Keratinocyte (primary cell): ENCODE results near the gene CCDC182. TPM values are rescaled to one million over a fixed set of nuclear protein-coding genes. Genes with fewer than 3 reads are reported as not detected.

Source experiments
- DNase-seq: peaks from one replicate; pipeline ENCODE4 v3.0.0-alpha.2; 2011; ENCODE audit warnings: low read depth, missing footprints, low spot score
- FAIRE-seq: peaks from 2 replicates; lab custom pipeline; 2011; peaks lifted over from hg19 to GRCh38; lab: Jason Lieb, UNC
- H2AFZ ChIP-seq: 2 replicates; pipeline ENCODE4 v1.6.0; 2012; ENCODE audit warnings: low read length, control low read depth, inconsistent platforms; ENCODE audit not compliant: control insufficient read depth
- H3K27ac ChIP-seq: 2 replicates; pipeline ENCODE4 v1.5.1; 2011; ENCODE audit warnings: low read length; ENCODE audit not compliant: control insufficient read depth, insufficient read depth
- H3K27me3 ChIP-seq: 3 replicates; pipeline ENCODE4 v1.6.0; 2011; ENCODE audit warnings: low read length; ENCODE audit not compliant: control insufficient read depth, insufficient read depth; ENCODE audit errors: extremely low read depth
- H3K36me3 ChIP-seq, 2 experiments: 2 replicates in 1 of 2; 3 replicates in 1 of 2; pipeline ENCODE4 v1.5.1; 2011; ENCODE audit warnings: low read length in 2 of 2, mild to moderate bottlenecking in 1 of 2; ENCODE audit not compliant: control insufficient read depth in 2 of 2, insufficient read depth in 2 of 2; ENCODE audit errors: extremely low read depth in 1 of 2
- H3K4me1 ChIP-seq: 3 replicates; pipeline ENCODE4 v1.5.1; 2011; ENCODE audit warnings: low read length; ENCODE audit not compliant: control insufficient read depth, insufficient read depth; ENCODE audit errors: extremely low read depth
- H3K4me2 ChIP-seq: 3 replicates; pipeline ENCODE4 v1.6.0; 2011; ENCODE audit warnings: low read depth, low read length; ENCODE audit not compliant: control insufficient read depth, insufficient read depth; ENCODE audit errors: extremely low read depth
- H3K4me3 ChIP-seq, 3 experiments: fragments of 200-600 bp in 1 of 3; sonication (generic) in 1 of 3; 2 replicates in 2 of 3; 3 replicates in 1 of 3; pipeline ENCODE4 v1.5.1; 2011 to 2016; ENCODE audit warnings: low read length in 3 of 3, mild to moderate bottlenecking in 3 of 3, control low read depth in 2 of 3, inconsistent platforms in 1 of 3, low read depth in 1 of 3, mixed read lengths in 1 of 3, mixed run types in 1 of 3, moderate library complexity in 1 of 3; ENCODE audit not compliant: control insufficient read depth in 2 of 3, insufficient read depth in 2 of 3; ENCODE audit errors: extremely low read depth in 1 of 3
- H3K79me2 ChIP-seq: 2 replicates; pipeline ENCODE4 v1.6.0; 2012; ENCODE audit warnings: low read length; ENCODE audit not compliant: control insufficient read depth, insufficient read depth
- H3K9ac ChIP-seq: 3 replicates; pipeline ENCODE4 v1.6.0; 2011; ENCODE audit warnings: low read length; ENCODE audit not compliant: control insufficient read depth, insufficient read depth; ENCODE audit errors: extremely low read depth
- H3K9me1 ChIP-seq: 3 replicates; pipeline ENCODE4 v1.6.0; 2011; ENCODE audit warnings: low read length; ENCODE audit not compliant: control insufficient read depth, insufficient read depth; ENCODE audit errors: extremely low read depth
- H3K9me3 ChIP-seq: 2 replicates; pipeline ENCODE4 v1.5.1; 2012; ENCODE audit warnings: low read depth, low read length; ENCODE audit not compliant: control insufficient read depth
- H4K20me1 ChIP-seq: 3 replicates; pipeline ENCODE4 v1.6.0; 2011; ENCODE audit warnings: low read length; ENCODE audit not compliant: control insufficient read depth, insufficient read depth; ENCODE audit errors: extremely low read depth
- CTCF ChIP-seq, 3 experiments: IDR thresholded peaks in 1 of 3; conservative IDR thresholded peaks in 1 of 3; optimal IDR thresholded peaks in 1 of 3; 2 replicates in 2 of 3; 3 replicates in 1 of 3; pipeline versions ENCODE3 to v1.5.1; 2011; ENCODE audit warnings: low read length in 3 of 3, mild to moderate bottlenecking in 3 of 3, moderate library complexity in 2 of 3, control low read depth in 1 of 3, inconsistent platforms in 1 of 3; ENCODE audit not compliant: insufficient read depth in 2 of 3; ENCODE audit errors: extremely low read depth in 1 of 3
- EZH2 ChIP-seq: IDR thresholded peaks from one replicate; pipeline ENCODE4 v1.6.1; 2012; ENCODE audit warnings: inconsistent platforms, mild to moderate bottlenecking, low read length, moderate library complexity
- dilution Hi-C: fragments of 300-500 bp; cut with MboI; formaldehyde crosslinking; loops from one replicate; pipeline ENCODE4 v1.7.0; 2020; ENCODE audit warnings: low sequenced_read_pairs; ENCODE audit not compliant: extremely low pct_ligation_motif_present
- polyA plus RNA-seq, 5 experiments: library from polyadenylated mRNA; depleted of rRNA in 3 of 5; stranded (reverse) in 3 of 5; stranded (forward) in 1 of 5; unstranded in 1 of 5; fragments of >200 nt; gene quantifications; 1 replicate in 1 of 5; 2 replicates in 3 of 5; 3 replicates in 1 of 5; pipeline versions ENCODE4 v1.2.1 to v1.2.3, GENCODE V29; 2011 to 2012; ENCODE audit warnings: missing spikeins in 2 of 5, low read depth in 1 of 5, low replicate concordance in 1 of 5

The CCDC182 gene
- polyA plus RNA-seq, 1 donor (not counting 4 experiments of a cell fraction or from before 2014, with no cell fraction given), result not detected

- peaks cover 33% of the 10 kb centered on the region for H3K27me3 ChIP-seq
- no peak overlapping the region for H3K27ac ChIP-seq
- no peak overlapping the region for H3K4me2 ChIP-seq
- H2AFZ ChIP-seq, result no peak overlapping the region
- no peaks in the 10 kb centered on the region for H3K36me3 ChIP-seq
- no peaks in the 10 kb centered on the region for H3K9me1 ChIP-seq
- FAIRE-seq (no peak), DNase-seq (no peak)
- dilution Hi-C loops, result no loop called here
- no peaks in the 10 kb centered on the region for H3K4me1 ChIP-seq
- no peak for TF ChIP-seq CTCF (optimal IDR thresholded peaks at IDR 0.05 in 1 of 3, IDR thresholded peaks at IDR 0.05 in 1 of 3, conservative IDR thresholded peaks at IDR 0.05 in 1 of 3; ENCODE audit: extremely low read depth in 1 of 3, insufficient read depth in 2 of 3, low read length in 3 of 3)
- no peak for TF ChIP-seq EZH2
- no peaks in the 10 kb centered on the region for H4K20me1 ChIP-seq
- no peak overlapping the region for H3K4me3 ChIP-seq
- H3K9me3 ChIP-seq, result no peaks in the 10 kb centered on the region
- no peaks in the 10 kb centered on the region for H3K79me2 ChIP-seq
- no peak overlapping the region for H3K9ac ChIP-seq
These were observed 17.4 kb downstream of the CCDC182 start for GRCh38 chr17:57727630-57728175.

- dilution Hi-C loops, result no loop called here
- TF ChIP-seq CTCF (optimal IDR thresholded peaks at IDR 0.05 in 1 of 3, IDR thresholded peaks at IDR 0.05 in 1 of 3, conservative IDR thresholded peaks at IDR 0.05 in 1 of 3; ENCODE audit: extremely low read depth in 1 of 3, insufficient read depth in 2 of 3, low read length in 3 of 3), result no peak
- TF ChIP-seq EZH2, result no peak
- no peaks in the 10 kb centered on the region for H3K9me1 ChIP-seq
- H4K20me1 ChIP-seq, result no peaks in the 10 kb centered on the region
- H3K79me2 ChIP-seq, result no peaks in the 10 kb centered on the region
- no peaks in the 10 kb centered on the region for H3K36me3 ChIP-seq
- H3K4me1 ChIP-seq, result no peaks in the 10 kb centered on the region
- no peak for FAIRE-seq
- no peak overlapping the region for H3K27ac ChIP-seq
- no peak overlapping the region for H2AFZ ChIP-seq
- H3K4me2 ChIP-seq, result no peak overlapping the region
- DNase-seq, result no peak
- H3K9me3 ChIP-seq, result no peaks in the 10 kb centered on the region
- peaks cover 27% of the 10 kb centered on the region for H3K27me3 ChIP-seq
- H3K4me3 ChIP-seq, result no peak overlapping the region
- H3K9ac ChIP-seq, result no peak overlapping the region
These were observed 18.3 kb downstream of the CCDC182 start for GRCh38 chr17:57726838-57727237.
